ENCODE data around the gene HOXB5. TPM values are rescaled to one million over a fixed set of nuclear protein-coding genes. Genes with fewer than 3 reads are reported as not detected.

Gene HOXB5
- total RNA-seq, 2 experiments from 2014 or later = not detected

- H3K27ac Mint-ChIP-seq = no peak overlapping the region
- no peaks in the 10 kb centered on the region for H3K36me3 Mint-ChIP-seq (ENCODE audit: low read depth)
- no peaks in the 10 kb centered on the region for H3K9me3 Mint-ChIP-seq
- peaks cover 7% of the 10 kb centered on the region for H3K27me3 Mint-ChIP-seq (ENCODE audit: low read depth)
- peak overlapping the region; percentile 82 for H3K4me3 Mint-ChIP-seq
- CTCF ChIA-PET = interaction anchor here (2.7 kb wide), 1 partner anchor 62 kb away, joined by 9 read pairs; no protein-coding TSS in a partner anchor
- no peak for DNase-seq
- intact Hi-C loops (cut with micrococcal nuclease) = loop anchor here (1.0 kb wide), 1 partner anchor 41 kb away; no protein-coding TSS in a partner anchor
- peaks cover 6% of the 10 kb centered on the region for H3K4me1 Mint-ChIP-seq (ENCODE audit: low read depth)
These were observed 38.9 kb downstream of the HOXB5 start for GRCh38 chr17:48554412-48555257.

GRCh38 chr17:48553826-48554225 lies 39.8 kb downstream of the HOXB5 start:
- intact Hi-C loops (cut with micrococcal nuclease) = no loop called here
- Mint-ChIP-seq H3K4me1 (ENCODE audit: low read depth) (peaks cover 6% of the 10 kb centered on the region), H3K27ac (no peak overlapping the region), H3K9me3 (no peaks in the 10 kb centered on the region), H3K4me3 (no peak overlapping the region), H3K36me3 (ENCODE audit: low read depth) (no peaks in the 10 kb centered on the region), H3K27me3 (ENCODE audit: low read depth) (peaks cover 7% of the 10 kb centered on the region)
- CTCF ChIA-PET = interaction anchor here (0.6 to 0.7 kb wide), 2 partner anchors 48 to 861 kb away, joined by 4 read pairs; partner anchors contain the start of gene PHB1
- DNase-seq = no peak

GRCh38 chr17:48553190-48553547 lies 40.4 kb downstream of the HOXB5 start:
- peaks cover 4% of the 10 kb centered on the region for H3K27me3 Mint-ChIP-seq (ENCODE audit: low read depth)

GRCh38 chr17:48552466-48553189 lies 41.0 kb downstream of the HOXB5 start:
- H3K4me1 Mint-ChIP-seq (ENCODE audit: low read depth) = peaks cover 17% of the 10 kb centered on the region
- H3K9me3 Mint-ChIP-seq = no peaks in the 10 kb centered on the region
- no peak for DNase-seq
- H3K4me3 Mint-ChIP-seq = no peak overlapping the region
- intact Hi-C loops (cut with micrococcal nuclease) = no loop called here
- H3K36me3 Mint-ChIP-seq (ENCODE audit: low read depth) = no peaks in the 10 kb centered on the region
- CTCF ChIA-PET = no interaction called here
- no peak overlapping the region for H3K27ac Mint-ChIP-seq
- peaks cover 4% of the 10 kb centered on the region for H3K27me3 Mint-ChIP-seq (ENCODE audit: low read depth)

More at GRCh38 chr17:48553190-48553547, 40.4 kb downstream of the HOXB5 start:
- intact Hi-C loops (cut with micrococcal nuclease) = no loop called here
- CTCF ChIA-PET = no interaction called here
- H3K27ac Mint-ChIP-seq = no peak overlapping the region
- H3K9me3 Mint-ChIP-seq = no peaks in the 10 kb centered on the region
- no peaks in the 10 kb centered on the region for H3K36me3 Mint-ChIP-seq (ENCODE audit: low read depth)
- peaks cover 11% of the 10 kb centered on the region for H3K4me1 Mint-ChIP-seq (ENCODE audit: low read depth)
- DNase-seq = no peak
- no peak overlapping the region for H3K4me3 Mint-ChIP-seq

- intact Hi-C loops (cut with micrococcal nuclease) = no loop called here
- Mint-ChIP-seq H3K9me3 (no peaks in the 10 kb centered on the region), H3K4me1 (ENCODE audit: low read depth) (peaks cover 22% of the 10 kb centered on the region), H3K27me3 (ENCODE audit: low read depth) (peaks cover 4% of the 10 kb centered on the region), H3K4me3 (no peak overlapping the region), H3K27ac (no peak overlapping the region), H3K36me3 (ENCODE audit: low read depth) (no peaks in the 10 kb centered on the region)
- no peak for DNase-seq
- CTCF ChIA-PET = no interaction called here
These were observed 41.7 kb downstream of the HOXB5 start for GRCh38 chr17:48551596-48552465.

- intact Hi-C loops (cut with micrococcal nuclease) = no loop called here
- CTCF ChIA-PET = no interaction called here
- no peak overlapping the region for H3K4me3 Mint-ChIP-seq
These were observed 42.4 kb downstream of the HOXB5 start for GRCh38 chr17:48551214-48551555.

GRCh38 chr17:48550502-48551213 lies 42.9 kb downstream of the HOXB5 start:
- H3K27ac Mint-ChIP-seq = no peak overlapping the region
- H3K4me3 Mint-ChIP-seq = no peak overlapping the region
- H3K4me1 Mint-ChIP-seq (ENCODE audit: low read depth) = peaks cover 27% of the 10 kb centered on the region
- no peak for DNase-seq
- H3K27me3 Mint-ChIP-seq (ENCODE audit: low read depth) = peaks cover 2% of the 10 kb centered on the region
- no peaks in the 10 kb centered on the region for H3K36me3 Mint-ChIP-seq (ENCODE audit: low read depth)
- intact Hi-C loops (cut with micrococcal nuclease) = no loop called here
- CTCF ChIA-PET = no interaction called here
- H3K9me3 Mint-ChIP-seq = no peaks in the 10 kb centered on the region

More at GRCh38 chr17:48551214-48551555, 42.4 kb downstream of the HOXB5 start:
- Mint-ChIP-seq H3K4me1 (ENCODE audit: low read depth) (peaks cover 27% of the 10 kb centered on the region), H3K9me3 (no peaks in the 10 kb centered on the region), H3K36me3 (ENCODE audit: low read depth) (no peaks in the 10 kb centered on the region), H3K27ac (no peak overlapping the region), H3K27me3 (ENCODE audit: low read depth) (peaks cover 4% of the 10 kb centered on the region)
- no peak for DNase-seq

GRCh38 chr17:48549914-48550501 lies 43.6 kb downstream of the HOXB5 start:
- DNase-seq = no peak
- CTCF ChIA-PET = interaction anchor here (1.1 kb wide), 1 partner anchor 58 kb away, joined by 4 read pairs; no protein-coding TSS in a partner anchor
- no peaks in the 10 kb centered on the region for H3K9me3 Mint-ChIP-seq
- intact Hi-C loops (cut with micrococcal nuclease) = loop anchor here (2.0 kb wide), 1 partner anchor 39 kb away; no protein-coding TSS in a partner anchor
- no peaks in the 10 kb centered on the region for H3K27me3 Mint-ChIP-seq (ENCODE audit: low read depth)
- no peaks in the 10 kb centered on the region for H3K36me3 Mint-ChIP-seq (ENCODE audit: low read depth)
- H3K4me3 Mint-ChIP-seq = no peak overlapping the region
- H3K27ac Mint-ChIP-seq = no peak overlapping the region
- peaks cover 32% of the 10 kb centered on the region for H3K4me1 Mint-ChIP-seq (ENCODE audit: low read depth)

GRCh38 chr17:48549281-48549630 lies 44.3 kb downstream of the HOXB5 start:
- DNase-seq = no peak
- intact Hi-C loops (cut with micrococcal nuclease) = loop anchor here (2.0 kb wide), 1 partner anchor 38 kb away; no protein-coding TSS in a partner anchor

GRCh38 chr17:48548523-48549280 lies 44.9 kb downstream of the HOXB5 start:
- H3K27ac Mint-ChIP-seq = peak overlapping the region; percentile 79
- intact Hi-C loops (cut with micrococcal nuclease) = loop anchor here (2.0 kb wide), 1 partner anchor 38 kb away; no protein-coding TSS in a partner anchor
- peaks cover 37% of the 10 kb centered on the region for H3K4me1 Mint-ChIP-seq (ENCODE audit: low read depth)
- no peak overlapping the region for H3K4me3 Mint-ChIP-seq
- no peaks in the 10 kb centered on the region for H3K27me3 Mint-ChIP-seq (ENCODE audit: low read depth)
- H3K36me3 Mint-ChIP-seq (ENCODE audit: low read depth) = peaks cover 2% of the 10 kb centered on the region
- CTCF ChIA-PET = interaction anchor here (0.6 to 1.1 kb wide), 5 partner anchors 15 to 197 kb away, joined by 3 to 4 read pairs (median 3); no protein-coding TSS in a partner anchor
- no peak for DNase-seq
- no peaks in the 10 kb centered on the region for H3K9me3 Mint-ChIP-seq

More at GRCh38 chr17:48549281-48549630, 44.3 kb downstream of the HOXB5 start:
- no peak overlapping the region for H3K4me3 Mint-ChIP-seq
- no peaks in the 10 kb centered on the region for H3K36me3 Mint-ChIP-seq (ENCODE audit: low read depth)
- peaks cover 36% of the 10 kb centered on the region for H3K4me1 Mint-ChIP-seq (ENCODE audit: low read depth)
- CTCF ChIA-PET = interaction anchor here (0.7 to 1.1 kb wide), 3 partner anchors 14 to 57 kb away, joined by 3 to 4 read pairs (median 3); no protein-coding TSS in a partner anchor
- H3K27ac Mint-ChIP-seq = peak overlapping the region; percentile 55
- no peaks in the 10 kb centered on the region for H3K9me3 Mint-ChIP-seq
- no peaks in the 10 kb centered on the region for H3K27me3 Mint-ChIP-seq (ENCODE audit: low read depth)
